HG03439 (cell line): ENCODE measurements around the gene IGFL4.

Experiments
- ATAC-seq: cut with Tn5 transposase; IDR thresholded peaks from one replicate; pipeline ENCODE4 v1.9.1; 2021; ENCODE audit warnings: mild to moderate bottlenecking, moderate library complexity; ENCODE audit not compliant: unreplicated experiment

IGFL4 gene

GRCh38 chr19:46065486-46066071 is 24.8 kb upstream of the IGFL4 start:
- ATAC-seq, result no peak

GRCh38 chr19:46063201-46063600 is 22.4 kb upstream of the IGFL4 start:
- no peak for ATAC-seq

- ATAC-seq, result no peak
Observed at GRCh38 chr19:46060012-46060411, 19.2 kb upstream of the IGFL4 start.

GRCh38 chr19:46058778-46059177 is 18.0 kb upstream of the IGFL4 start:
- ATAC-seq, result no peak

GRCh38 chr19:46056536-46056935 is 15.7 kb upstream of the IGFL4 start:
- no peak for ATAC-seq

GRCh38 chr19:46052896-46053295 is 12.1 kb upstream of the IGFL4 start:
- ATAC-seq, result no peak

- ATAC-seq, result no peak
Observed at GRCh38 chr19:46049597-46049996, 8.8 kb upstream of the IGFL4 start.

- ATAC-seq, result no peak
Observed at GRCh38 chr19:46043519-46043918, 2.7 kb upstream of the IGFL4 start.

- ATAC-seq, result no peak
Observed at GRCh38 chr19:46042252-46042883, 1.6 kb upstream of the IGFL4 start.

- ATAC-seq, result no peak
Observed at GRCh38 chr19:46040125-46040524, 677 bp downstream of the IGFL4 start.

GRCh38 chr19:46036744-46037128 is 4.1 kb downstream of the IGFL4 start:
- no peak for ATAC-seq

- ATAC-seq, result no peak
Observed at GRCh38 chr19:46035986-46036743, 4.6 kb downstream of the IGFL4 start.

- no peak for ATAC-seq
Observed at GRCh38 chr19:46035546-46035945, 5.3 kb downstream of the IGFL4 start.

- ATAC-seq, result no peak
Observed at GRCh38 chr19:46033401-46033800, 7.4 kb downstream of the IGFL4 start.

- ATAC-seq, result no peak
Observed at GRCh38 chr19:46032597-46033025, 8.2 kb downstream of the IGFL4 start.

- ATAC-seq, result no peak
Observed at GRCh38 chr19:46031781-46032596, 8.8 kb downstream of the IGFL4 start.

- ATAC-seq, result no peak
Observed at GRCh38 chr19:46030812-46031550, 9.8 kb downstream of the IGFL4 start.

- ATAC-seq, result no peak
Observed at GRCh38 chr19:46025835-46026234, 15.0 kb downstream of the IGFL4 start.

- no peak for ATAC-seq
Observed at GRCh38 chr19:46023311-46023779, 17.5 kb downstream of the IGFL4 start.
